Hematopoietic multipotent progenitor cell (in vitro differentiated cells): ENCODE results near the gene PRPS1L1. TPM values are rescaled to one million over a fixed set of nuclear protein-coding genes. Genes with fewer than 3 reads are reported as not detected.

Experiments
- DNase-seq, 3 donors: peaks; one replicate each; pipeline ENCODE4 v3.0.0-alpha.2; 2011 to 2015; ENCODE audit warnings: low read depth in 2 of 3, low spot score in 2 of 3
- total RNA-seq: library from RNA; depleted of rRNA; stranded (reverse); fragments of >200 nt; gene quantifications from one replicate; pipeline ENCODE4 v1.2.3, GENCODE V29; 2012

The PRPS1L1 gene
- under 0.01 TPM for total RNA-seq

- no peak for DNase-seq
Observed at GRCh38 chr7:18027628-18028027, at the start of gene PRPS1L1. PRPS1L1 (minus strand) TSS chr7:18027846.

DNA sequence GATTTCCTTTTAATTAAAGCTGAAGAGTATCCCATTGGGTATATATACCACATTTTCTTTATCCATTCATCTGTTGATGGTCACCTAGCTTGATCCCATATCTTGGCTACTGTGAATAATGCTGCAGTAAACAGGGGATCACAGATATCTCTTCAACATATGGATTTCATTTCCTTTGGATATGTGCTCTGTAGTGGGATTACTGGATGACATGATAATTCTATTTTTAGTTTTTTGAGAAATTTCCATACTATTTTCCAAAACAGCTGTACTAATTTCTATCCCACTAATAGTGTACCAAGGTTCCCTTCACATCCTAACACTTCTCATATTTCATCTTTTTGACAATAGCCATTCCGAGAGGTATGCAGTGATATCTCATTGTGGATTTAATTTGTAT lies 48.8 kb upstream of the PRPS1L1 start:
- no peak for DNase-seq

- no peak for DNase-seq
Observed at GRCh38 chr7:18068745-18069144, 41.1 kb upstream of the PRPS1L1 start.

DNA sequence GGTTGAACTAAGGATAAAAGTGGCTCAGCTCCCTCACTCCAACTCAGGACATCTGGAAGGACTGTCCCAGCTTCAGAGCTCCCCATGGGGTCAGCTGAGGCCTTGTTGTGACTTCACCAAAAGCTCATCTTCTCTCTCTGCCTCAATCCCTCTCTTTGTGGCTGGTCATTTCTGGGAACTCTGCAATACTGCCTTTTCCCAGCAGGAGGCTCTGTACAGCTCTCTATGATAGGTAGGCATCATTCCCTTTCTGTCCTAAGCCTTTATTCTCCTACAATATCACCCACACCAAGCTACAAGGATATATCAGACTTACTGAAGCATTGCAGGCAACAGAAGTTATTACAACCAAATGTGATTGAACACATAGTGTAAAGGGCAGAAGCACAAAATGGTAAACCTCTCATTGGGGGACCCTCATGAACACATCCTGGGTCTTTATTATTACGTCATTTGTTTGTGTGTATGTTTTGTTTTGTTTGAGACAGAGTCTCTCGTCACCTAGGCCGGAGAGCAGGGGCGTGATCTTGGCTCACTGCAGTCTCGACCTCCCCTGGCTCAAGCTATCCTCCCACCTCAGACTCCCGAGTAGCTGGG lies 36.7 kb upstream of the PRPS1L1 start:
- peak in 1 of 3 donors; percentile 47 for DNase-seq

- DNase-seq: no peak
Observed at GRCh38 chr7:18063149-18063901, 35.7 kb upstream of the PRPS1L1 start.

DNA sequence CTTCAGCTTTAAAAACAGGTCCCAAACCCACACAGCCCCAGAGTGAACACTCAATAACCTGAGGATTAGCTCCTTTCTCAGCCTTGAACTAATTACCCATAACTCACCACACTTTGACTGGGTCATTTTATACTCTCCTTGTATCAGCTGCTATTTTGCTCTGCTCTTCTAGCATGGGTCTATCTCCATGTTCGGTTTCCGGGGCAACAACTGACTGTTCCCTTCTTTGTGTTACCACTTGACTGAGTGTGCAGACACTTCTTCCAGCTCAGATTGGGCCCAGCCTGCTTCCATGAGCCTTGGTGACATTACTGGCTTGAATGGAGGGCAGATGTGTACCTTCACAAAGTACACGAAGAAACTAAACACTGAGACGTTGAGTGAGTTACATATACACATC lies 31.5 kb upstream of the PRPS1L1 start:
- no peak for DNase-seq

DNA sequence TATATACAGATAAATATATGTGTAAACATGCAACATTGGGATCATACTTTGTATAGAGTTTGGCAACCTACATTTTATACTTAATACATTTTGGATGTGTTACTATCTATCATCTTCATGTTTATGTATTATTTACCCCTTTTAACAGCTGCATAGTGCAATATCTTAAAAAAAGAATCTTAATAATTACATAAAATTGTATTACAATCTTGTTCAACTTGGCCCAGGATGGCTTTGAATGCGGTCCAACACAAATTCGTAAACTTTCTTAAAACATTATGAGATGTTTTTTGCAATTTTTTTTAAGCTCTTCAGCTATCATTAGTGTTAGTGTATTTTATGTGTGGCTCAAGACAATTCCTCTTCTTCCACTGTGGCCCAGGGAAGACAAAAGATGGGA lies 26.3 kb upstream of the PRPS1L1 start:
- no peak for DNase-seq

DNA sequence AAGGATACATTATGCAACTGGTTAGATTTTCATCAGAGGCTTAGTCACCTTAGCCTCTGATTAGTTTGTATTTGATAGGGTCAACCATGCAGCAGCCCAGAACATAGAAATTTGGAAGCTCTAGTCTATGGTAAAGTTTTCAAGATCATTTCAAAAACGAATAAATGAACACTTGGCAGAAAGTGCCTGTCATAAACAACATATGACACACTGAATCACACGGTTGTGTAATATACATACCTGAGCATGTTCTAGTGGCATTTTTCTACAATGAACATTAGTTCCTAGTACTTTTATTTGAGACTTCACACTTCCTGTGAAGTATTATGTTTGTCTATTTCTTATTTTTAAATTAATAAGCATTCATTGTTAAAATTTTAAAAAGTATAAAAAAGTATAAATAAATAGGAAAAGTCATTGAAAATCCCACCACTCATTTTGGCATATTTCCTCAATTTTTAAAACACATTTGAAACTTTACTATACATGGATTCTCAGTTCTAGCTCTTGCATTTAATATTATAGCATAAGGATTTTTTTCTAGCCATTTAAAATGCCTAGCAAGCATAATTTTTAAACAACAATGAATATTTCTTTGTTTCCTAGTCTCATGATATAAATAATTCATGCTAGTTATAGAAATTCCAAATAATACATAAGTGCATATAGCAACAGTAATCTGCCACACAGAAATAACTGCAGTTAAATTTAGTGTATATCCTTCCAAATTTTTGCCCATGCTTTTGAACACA lies 25.7 kb upstream of the PRPS1L1 start:
- DNase-seq: no peak

DNA sequence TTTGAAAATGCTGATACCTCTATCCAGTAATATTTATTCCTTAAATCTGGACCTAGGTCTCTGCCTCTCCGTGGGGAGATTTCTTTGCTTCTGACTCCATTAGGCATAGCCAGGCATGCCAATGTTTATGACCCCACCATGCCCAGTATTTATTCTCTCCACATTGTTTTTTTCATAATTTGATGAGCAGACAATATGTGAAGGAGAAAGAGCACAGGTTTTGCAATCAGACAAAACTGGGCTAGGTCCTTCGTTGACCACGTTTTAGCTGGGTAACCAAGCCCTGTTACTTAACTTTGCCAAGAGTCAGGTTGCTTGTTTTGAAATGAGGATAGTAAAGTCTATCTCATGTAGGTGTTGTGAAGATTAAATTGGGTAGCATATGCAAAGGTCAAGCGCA lies 21.6 kb upstream of the PRPS1L1 start:
- DNase-seq: no peak

GRCh38 chr7:18046601-18047000 lies 19.0 kb upstream of the PRPS1L1 start:
- no peak for DNase-seq

DNA sequence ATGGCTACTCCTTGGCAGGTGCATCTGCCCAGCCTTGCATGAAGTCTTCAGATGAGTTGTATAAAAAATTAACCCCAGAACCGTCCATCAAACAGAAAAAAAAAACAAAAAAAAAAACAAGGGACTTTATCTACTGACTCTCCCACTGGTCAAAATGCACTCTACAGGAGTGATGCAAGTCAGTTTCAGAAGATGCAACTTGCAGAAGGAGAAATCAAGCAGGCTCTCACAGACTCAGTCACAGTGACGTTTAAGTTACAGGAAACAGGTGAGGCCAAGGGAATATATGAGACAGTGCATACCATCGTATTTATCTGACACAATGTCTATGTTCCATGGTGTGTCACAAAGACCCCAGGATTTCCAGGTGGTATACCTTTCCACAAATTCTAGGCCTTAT lies 17.5 kb upstream of the PRPS1L1 start:
- no peak for DNase-seq

DNA sequence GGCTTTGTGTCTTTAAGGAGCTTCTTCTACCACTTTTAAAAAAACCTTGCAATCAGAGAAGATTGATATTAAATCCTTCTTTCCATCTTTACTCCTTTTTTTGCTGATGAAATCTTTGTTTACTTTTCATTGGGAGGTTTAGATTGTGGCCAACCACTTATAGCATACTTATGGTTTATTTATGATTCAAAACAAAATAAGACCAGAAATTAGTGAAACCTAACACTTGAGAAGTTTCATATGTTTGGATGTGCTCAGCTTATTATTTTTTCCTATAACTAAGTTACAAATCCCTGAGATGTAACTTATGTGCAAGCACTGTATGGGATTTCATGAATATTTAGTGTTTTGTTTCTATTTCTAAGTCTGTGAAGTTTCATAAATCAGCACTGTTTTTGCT lies 13.5 kb upstream of the PRPS1L1 start:
- no peak for DNase-seq

- no peak for DNase-seq
Observed at GRCh38 chr7:18040196-18040595, 12.6 kb upstream of the PRPS1L1 start.

- no peak for DNase-seq
Observed at GRCh38 chr7:18038382-18038781, 10.7 kb upstream of the PRPS1L1 start.

DNA sequence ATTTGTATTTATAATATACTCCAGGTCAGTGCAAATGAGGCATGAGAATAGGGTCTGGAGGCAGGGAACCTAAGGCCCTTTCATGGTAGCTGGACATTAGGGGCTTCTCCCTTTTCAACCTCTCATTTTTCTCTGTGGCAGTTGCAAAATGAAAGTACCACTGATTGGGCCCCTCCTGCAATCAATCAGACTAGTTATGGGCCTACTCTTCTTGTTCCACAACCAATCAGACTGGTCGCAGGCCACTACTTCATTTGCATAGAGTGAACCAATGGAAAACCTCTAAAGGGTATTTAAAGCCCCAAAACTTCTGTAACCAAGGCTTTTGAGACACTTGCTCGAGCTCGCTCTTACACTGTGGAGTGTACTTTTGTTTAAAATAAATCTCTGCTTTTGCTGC lies 10.0 kb upstream of the PRPS1L1 start:
- DNase-seq: no peak

DNA sequence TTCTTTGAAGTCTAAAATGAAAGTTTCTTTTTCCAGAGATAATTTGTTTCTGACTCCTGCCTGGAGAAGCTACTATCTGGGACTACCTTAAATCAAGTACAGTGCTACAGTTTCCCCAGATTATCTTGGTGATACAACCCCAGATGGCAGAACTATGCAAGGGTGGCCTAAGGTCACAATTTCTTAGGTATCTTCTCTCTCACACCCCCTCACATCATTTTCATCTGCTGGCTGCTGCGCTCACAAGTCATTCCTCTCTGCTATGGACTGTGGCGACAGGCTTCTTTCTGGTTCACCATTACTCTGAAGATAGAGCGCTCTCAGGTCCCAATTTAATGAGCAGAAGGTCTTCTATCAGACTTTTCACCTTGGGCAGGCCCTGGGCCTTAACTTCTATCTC lies 9.1 kb upstream of the PRPS1L1 start:
- DNase-seq: no peak

- DNase-seq: no peak
Observed at GRCh38 chr7:18030758-18031157, 3.1 kb upstream of the PRPS1L1 start.

- no peak for DNase-seq
Observed at GRCh38 chr7:18020138-18020715, 7.4 kb downstream of the PRPS1L1 start.

DNA sequence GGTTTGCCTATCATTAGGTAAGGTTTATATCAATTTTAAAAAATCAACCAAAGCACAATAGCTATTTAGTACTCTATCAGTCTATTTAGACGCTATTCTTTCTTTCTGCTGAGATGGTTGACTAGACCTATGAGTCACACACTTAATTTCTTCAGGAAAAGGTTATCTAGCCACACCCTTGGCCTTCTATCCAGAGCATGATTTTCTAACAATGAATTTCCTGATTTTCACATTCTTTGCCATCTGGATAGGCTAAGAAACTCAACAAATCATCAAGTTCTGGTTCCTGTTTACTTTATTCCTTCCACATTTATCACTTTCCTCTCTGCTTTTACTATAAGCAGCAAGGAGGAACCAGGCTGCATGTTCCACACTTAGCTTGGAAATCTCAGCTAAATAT lies 8.1 kb downstream of the PRPS1L1 start:
- DNase-seq: no peak

GRCh38 chr7:18018296-18019215 lies 9.1 kb downstream of the PRPS1L1 start:
- no peak for DNase-seq
